GM19035 (cell line): ENCODE data around the gene PALM2AKAP2.

Source experiments
- ATAC-seq: cut with Tn5 transposase; IDR thresholded peaks from one replicate; pipeline ENCODE4 v1.9.1; 2021; ENCODE audit not compliant: unreplicated experiment

Gene PALM2AKAP2

DNA sequence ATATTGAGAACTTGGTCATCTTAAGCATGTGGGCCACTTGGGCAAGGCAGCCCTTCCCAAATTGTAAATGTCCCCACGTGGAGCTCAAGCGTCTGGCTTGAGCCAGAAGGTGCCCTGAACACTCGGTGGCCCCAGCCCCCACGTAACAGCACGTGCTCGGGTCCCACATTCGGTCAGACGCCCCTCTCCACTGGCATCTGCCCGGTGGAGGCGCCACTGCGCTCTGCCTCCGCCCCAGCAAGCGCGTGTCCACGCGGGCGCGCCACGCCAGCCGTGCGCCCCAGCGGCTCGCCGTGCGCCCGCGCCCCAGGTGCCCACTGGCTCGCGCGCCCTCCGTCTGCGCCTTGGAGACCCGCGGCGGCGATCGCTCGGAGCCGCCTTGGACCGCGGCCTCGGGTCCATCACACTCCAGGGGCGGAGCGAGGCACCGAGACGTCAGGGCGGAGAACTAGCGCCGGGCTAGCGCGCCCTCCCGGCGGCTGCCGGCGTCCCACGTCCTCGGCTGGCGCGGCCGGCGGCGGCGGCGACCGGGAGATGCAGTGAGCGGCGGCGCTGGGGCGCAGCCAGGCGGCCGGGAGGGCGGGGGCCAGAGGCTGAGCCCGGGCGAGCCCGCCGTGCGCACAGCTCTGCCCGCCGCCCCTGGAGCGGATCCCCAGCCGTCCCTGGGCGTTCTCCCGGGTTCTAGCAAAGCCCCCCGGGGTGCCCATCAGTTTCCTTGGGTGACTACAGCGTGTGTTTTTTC lies at the start of gene PALM2AKAP2:
Gene PALM2AKAP2 (plus strand): TSS at position 488 of the 742 bp plus-strand sequence. CDS start 291 bp downstream, outside the sequence.
- ATAC-seq, result no peak

GRCh38 chr9:109730228-109730627 lies 49.8 kb upstream of the PALM2AKAP2 start:
- ATAC-seq, result no peak

GRCh38 chr9:109733690-109734089 lies 46.3 kb upstream of the PALM2AKAP2 start:
- ATAC-seq, result no peak

- ATAC-seq, result no peak
Observed at GRCh38 chr9:109734814-109735213, 45.2 kb upstream of the PALM2AKAP2 start.

GRCh38 chr9:109735801-109736200 lies 44.2 kb upstream of the PALM2AKAP2 start:
- no peak for ATAC-seq

- ATAC-seq, result no peak
Observed at GRCh38 chr9:109737295-109737694, 42.7 kb upstream of the PALM2AKAP2 start.

- ATAC-seq, result no peak
Observed at GRCh38 chr9:109739760-109740159, 40.2 kb upstream of the PALM2AKAP2 start.

DNA sequence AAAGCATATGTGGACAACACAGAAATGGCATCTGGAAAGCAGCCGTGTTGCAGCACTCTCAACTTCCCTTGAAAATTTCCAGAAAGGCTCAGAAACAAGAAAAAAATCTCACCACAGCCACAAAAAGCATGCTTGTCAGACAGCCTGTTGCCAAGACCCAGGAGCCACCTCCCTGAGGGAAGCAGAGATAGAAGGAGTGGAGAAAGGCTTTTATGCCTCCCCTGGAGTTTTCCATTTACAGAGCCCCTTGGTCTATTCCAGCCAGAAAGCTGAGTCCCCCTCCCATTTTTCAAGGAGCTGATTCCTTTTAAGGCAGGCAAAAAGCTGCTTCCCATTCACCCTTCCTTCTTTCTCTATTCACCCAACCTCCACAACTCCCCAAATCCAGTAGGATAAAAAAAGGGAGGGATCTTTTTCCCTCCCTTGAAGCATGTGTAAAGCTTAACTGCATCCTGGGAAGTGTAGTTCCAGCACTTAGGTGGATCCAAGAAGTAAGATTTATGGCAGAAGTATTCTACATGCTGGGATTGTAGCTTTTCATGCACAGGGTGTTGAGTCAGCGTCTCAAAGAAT lies 37.1 kb upstream of the PALM2AKAP2 start:
- no peak for ATAC-seq

- ATAC-seq, result no peak
Observed at GRCh38 chr9:109743696-109744095, 36.3 kb upstream of the PALM2AKAP2 start.

GRCh38 chr9:109745335-109746283 lies 34.4 kb upstream of the PALM2AKAP2 start:
- no peak for ATAC-seq

DNA sequence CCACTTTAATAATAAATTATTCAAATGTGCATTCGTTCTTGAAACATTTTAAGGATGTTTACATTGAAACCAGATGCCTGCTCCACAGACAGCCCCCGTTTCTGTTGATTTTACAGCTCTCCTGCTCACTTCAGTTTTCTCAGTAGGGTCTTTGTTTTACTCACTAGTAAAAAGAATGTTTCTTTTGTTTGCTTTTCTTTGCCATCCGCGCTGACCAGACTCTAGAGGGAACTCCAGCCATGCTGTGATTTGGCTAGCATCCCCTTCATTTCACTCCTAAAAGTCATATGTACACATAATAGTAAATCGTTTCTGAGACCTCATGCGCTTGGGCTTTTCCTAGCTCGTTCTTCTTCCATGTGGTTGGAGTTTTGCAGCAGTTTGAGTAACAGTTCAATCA lies 28.7 kb upstream of the PALM2AKAP2 start:
- no peak for ATAC-seq

- ATAC-seq, result no peak
Observed at GRCh38 chr9:109753308-109753707, 26.7 kb upstream of the PALM2AKAP2 start.

GRCh38 chr9:109755040-109755439 lies 25.0 kb upstream of the PALM2AKAP2 start:
- no peak for ATAC-seq

DNA sequence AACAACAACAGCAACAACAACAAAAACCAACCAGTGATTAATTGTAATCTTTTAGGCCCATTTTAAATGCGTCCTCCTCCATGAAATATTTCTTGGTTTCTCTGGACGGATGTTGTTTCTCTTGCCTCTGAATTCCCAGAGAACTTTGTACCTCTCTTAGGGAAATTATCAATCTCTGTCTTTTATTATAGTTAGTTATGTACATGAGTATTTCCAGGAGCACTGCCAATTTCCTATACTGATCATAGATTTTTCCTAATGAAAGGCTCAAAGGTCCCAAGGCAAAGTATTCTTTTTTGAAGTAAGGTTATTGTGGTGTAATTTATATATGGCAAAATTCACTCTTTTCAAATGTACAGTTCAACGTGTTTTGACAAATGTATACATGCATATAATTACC lies 20.4 kb upstream of the PALM2AKAP2 start:
- no peak for ATAC-seq

DNA sequence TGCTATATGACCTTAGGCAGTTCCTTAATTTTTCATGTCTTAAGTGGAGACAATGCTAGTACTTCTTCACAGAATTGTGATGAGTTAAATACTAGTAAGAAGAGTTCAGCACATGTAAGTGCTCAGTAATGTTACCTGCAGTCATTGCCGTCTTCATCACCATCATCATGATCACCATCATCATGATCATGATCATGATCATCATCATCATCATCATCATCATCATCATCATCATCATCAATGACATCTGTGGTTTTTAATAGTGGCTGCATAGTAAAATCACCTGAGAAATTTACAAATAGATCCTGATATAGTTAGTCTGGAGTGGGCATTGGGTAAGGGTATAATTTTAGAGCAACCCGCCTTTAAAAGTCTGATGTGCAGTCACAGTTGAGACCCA lies 14.7 kb upstream of the PALM2AKAP2 start:
- no peak for ATAC-seq

DNA sequence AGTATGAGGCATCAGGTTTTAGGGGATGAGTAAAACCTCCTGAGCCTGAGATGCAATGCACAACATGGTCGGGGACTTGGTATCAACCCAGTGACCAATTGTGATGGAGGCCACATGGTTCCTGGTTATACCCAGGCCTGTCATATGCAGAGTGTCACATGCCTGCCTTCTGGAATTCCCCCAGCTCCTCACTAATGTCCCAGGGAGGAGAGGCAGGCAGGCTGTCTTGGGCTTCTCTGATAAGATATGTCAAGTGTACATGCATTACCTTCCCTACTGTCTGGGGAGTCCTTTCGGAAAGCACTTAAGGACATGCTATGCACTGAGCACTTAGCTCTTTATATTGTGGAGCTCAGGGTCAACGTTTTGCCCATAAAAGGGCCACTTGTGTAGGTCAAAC lies 14.2 kb upstream of the PALM2AKAP2 start:
- ATAC-seq, result no peak

DNA sequence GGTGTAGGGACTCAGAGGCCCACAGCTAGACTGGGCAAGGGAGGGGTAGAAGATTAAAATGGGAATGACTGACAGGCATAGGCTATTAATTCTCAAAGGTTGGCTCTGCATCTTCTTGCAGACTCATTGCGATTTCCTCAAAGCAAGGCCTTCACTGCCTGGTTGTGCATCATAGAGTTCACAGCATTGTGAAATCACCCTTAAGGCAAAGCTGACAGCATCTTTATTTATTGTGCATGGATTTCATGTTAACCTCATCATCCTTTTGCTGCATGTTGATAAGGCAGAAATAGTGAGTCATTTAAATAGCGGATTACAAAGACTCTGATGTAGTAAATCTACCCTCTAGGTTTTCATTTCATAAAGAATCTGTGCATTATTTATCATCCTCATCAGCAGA lies 13.6 kb upstream of the PALM2AKAP2 start:
- no peak for ATAC-seq

DNA sequence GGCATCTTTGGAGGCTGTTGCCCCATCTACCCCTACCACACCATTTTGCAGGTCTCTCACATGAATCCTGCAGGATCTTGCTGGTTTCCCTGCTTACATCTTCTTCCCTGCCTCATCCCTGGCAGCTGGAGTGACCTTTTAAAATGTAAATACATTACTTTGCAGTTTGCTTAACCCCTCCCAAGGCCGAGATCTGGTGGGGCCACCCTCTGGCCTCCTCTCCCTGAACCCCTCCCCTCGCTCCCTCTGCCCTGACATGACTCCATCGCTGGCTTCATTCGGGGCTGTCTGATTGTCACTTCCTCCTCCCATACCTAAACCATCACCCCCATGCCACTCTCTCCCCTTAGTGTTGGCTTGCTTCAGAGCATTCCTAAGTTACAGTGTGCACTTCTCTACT lies 12.6 kb upstream of the PALM2AKAP2 start:
- ATAC-seq, result no peak

- ATAC-seq, result no peak
Observed at GRCh38 chr9:109767814-109768213, 12.2 kb upstream of the PALM2AKAP2 start.

DNA sequence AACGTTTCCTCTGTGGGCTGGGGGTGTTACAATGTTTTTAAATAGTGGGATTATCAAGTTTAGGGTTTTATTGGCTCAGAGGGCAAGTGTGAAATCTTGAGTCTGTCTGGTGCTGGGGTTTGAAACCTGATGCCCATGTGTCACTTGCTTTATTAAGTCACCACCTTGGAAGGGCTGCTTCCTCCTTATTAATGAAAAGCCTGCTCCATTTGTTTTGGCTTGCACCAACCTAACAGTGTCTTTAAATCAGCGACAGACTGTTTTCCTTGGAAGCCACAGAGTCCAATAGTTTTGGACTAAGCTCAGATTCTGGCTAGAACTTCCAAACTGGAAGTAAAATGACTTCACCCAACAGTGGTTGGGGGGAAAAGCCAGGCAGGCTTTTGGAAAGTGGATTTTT lies 10.7 kb upstream of the PALM2AKAP2 start:
- ATAC-seq, result no peak

GRCh38 chr9:109770101-109770500 lies 9.9 kb upstream of the PALM2AKAP2 start:
- no peak for ATAC-seq

- ATAC-seq, result no peak
Observed at GRCh38 chr9:109771087-109771486, 8.9 kb upstream of the PALM2AKAP2 start.
